NOMO-1 treated with dmso at 0.1 percent for 144 hours (cell line): ENCODE measurements around the gene CCR6.
A peak's percentile ranks its signal among the peaks of the same experiment; 100 is the strongest.
"Not testable (repeated sequence)": the region's sequence is repeated elsewhere in the genome, so short reads cannot be mapped to it uniquely, and the experiment has no call there.

Experiments used
- DNase-seq: peaks from one replicate; lab custom pipeline; 2025; ENCODE audit not compliant: unreplicated experiment; lab: John Stamatoyannopoulos, UW

CCR6 gene

GRCh38 chr6:167122827-167123657 lies at the start of gene CCR6:
CCR6 (plus strand) TSS chr6:167123096; CDS start chr6:167136135, 13,039 bp downstream.
- no peak for DNase-seq

GRCh38 chr6:167073679-167074274 lies 49.1 kb upstream of the CCR6 start:
- no peak for DNase-seq

GRCh38 chr6:167077241-167077932 lies 45.5 kb upstream of the CCR6 start:
- no peak for DNase-seq

- no peak for DNase-seq
Measured at GRCh38 chr6:167078745-167079144, 44.2 kb upstream of the CCR6 start.

GRCh38 chr6:167079853-167080297 lies 43.0 kb upstream of the CCR6 start:
- DNase-seq, result peak; percentile 74

- DNase-seq, result no peak
Measured at GRCh38 chr6:167087857-167088354, 35.0 kb upstream of the CCR6 start.

- not testable (repeated sequence) for DNase-seq
Measured at GRCh38 chr6:167088741-167089140, 34.2 kb upstream of the CCR6 start.

- DNase-seq, result no peak
Measured at GRCh38 chr6:167089243-167090142, 33.4 kb upstream of the CCR6 start.

- no peak for DNase-seq
Measured at GRCh38 chr6:167090171-167090570, 32.7 kb upstream of the CCR6 start.

- peak; percentile 60 for DNase-seq
Measured at GRCh38 chr6:167091026-167091804, 31.7 kb upstream of the CCR6 start.

GRCh38 chr6:167091805-167092107 lies 31.1 kb upstream of the CCR6 start:
- DNase-seq, result no peak

GRCh38 chr6:167092672-167093339 lies 30.1 kb upstream of the CCR6 start:
- DNase-seq, result no peak

GRCh38 chr6:167093406-167093921 lies 29.4 kb upstream of the CCR6 start:
- no peak for DNase-seq

- DNase-seq, result no peak
Measured at GRCh38 chr6:167093922-167094432, 28.9 kb upstream of the CCR6 start.

GRCh38 chr6:167094436-167094819 lies 28.5 kb upstream of the CCR6 start:
- DNase-seq, result no peak

GRCh38 chr6:167094820-167095637 lies 27.9 kb upstream of the CCR6 start:
- peak; percentile 56 for DNase-seq

GRCh38 chr6:167095888-167096287 lies 27.0 kb upstream of the CCR6 start:
- no peak for DNase-seq

GRCh38 chr6:167096991-167097390 lies 25.9 kb upstream of the CCR6 start:
- no peak for DNase-seq
